Right forelimb (tissue), 1 donor: Measurements from ENCODE around the gene LMOD3.

ENCODE experiments used
- DNase-seq: peaks from one replicate; pipeline ENCODE4 v3.0.0-alpha.2; 2018

The LMOD3 gene

DNA sequence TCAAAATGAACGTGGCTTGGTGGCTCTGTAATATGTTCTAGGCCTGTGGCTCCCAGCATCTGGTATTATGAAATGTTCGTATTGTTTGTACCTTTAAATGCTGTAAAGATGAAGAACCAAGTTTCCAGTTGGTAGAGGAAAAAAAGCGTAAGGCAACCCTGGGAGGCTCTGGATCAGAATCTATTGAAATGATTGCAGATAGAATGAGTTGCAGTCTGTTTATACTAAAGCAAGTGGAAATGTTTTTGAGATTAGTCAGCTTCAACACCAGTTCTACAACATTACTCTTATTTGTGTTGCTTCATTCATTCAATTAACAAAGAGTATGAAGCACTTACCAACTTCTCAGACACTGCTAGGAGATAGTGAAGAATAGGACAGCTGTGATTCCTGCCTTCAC is 32.4 kb downstream of the LMOD3 start:
- DNase-seq: no peak

DNA sequence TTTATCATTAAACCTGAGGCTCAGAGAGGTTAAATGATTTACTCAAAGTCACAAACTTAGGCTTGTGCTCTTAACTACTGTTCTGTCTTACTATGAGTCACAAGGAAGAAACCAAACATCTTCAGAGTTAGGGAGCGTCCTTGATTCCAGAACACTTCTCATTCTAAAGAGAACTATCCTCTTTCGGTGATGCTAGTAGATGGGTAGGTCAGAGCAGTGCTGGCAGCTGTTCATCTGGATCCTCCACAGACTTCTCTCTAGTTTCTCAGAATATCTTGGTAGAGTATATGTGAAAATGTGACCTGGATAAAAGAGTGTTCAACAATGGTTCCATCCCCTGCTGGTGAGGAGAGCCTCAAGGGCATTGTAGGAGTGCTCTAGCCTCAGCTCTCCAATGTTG is 34.3 kb downstream of the LMOD3 start:
- DNase-seq: no peak

DNA sequence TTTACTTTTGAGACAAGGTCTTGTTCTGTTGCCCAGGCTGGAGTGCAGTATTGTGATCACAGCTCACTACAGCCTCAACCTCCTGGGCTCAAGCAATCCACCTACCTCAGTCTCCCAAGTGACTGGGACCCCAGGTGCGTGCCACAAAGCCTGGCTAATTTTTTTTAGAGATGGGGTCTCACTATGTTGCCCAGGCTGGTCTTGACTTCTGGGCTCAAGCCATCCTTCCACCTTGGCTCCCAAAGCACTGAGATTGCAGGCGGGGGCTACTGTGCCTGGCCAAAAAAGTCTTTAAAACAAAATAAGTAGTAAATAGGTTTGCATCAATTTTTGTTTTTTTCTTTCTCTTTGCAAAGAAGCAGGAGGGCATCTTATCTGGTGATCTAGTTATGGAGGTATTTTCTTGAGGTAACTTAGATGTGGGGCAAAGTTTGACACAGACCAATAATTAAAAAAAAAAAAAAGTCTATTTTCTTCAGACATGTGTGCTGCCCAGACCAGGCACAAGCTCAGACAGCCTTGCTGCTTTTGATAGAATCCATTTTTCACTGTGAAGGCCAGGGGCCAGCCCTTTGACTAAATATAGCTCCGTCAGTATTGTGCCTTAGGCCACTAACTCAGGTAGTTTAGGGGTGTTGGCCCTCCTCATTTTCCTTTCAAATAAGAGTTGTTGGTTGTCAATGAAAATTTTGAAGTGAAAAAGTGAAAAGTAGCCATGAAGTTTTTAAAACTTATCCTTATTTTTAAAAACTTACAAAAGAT is 35.2 kb downstream of the LMOD3 start:
- DNase-seq: no peak

- DNase-seq: peak; percentile 82
Measured at GRCh38 chr3:69085833-69086722, 36.3 kb downstream of the LMOD3 start.

DNA sequence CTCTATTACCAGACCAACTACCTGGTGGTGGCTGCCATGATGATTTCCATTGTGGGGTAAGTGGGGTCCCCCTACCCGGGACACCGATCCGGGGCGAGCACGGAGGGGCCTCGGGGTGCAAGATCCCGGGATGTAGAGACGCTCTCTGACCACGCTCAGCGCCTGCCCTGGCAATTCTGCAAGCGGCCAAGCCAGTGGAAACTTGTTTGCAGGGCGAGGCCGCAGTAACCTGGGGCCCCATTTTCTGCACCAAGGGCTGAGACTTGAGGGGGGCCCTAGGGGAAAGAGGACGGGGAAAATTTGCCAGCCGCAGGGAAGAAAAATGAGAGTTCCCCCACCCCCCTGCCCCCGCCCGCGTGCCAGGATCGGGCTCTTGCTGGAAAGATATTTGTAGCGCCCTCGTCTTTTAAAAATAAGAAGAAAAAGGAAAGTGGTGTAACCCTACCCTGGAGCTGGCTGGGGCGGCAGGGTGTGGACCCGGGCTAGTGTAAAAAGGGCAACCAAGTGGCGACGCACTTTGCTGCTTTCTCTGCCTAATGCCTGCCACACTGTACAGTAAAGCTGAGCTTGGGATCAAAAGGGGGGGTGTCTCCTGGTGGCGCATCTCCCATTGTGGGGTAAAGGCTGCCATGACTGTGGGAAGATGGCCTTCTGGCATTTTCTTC is 37.1 kb downstream of the LMOD3 start:
- DNase-seq: peak; percentile 68

DNA sequence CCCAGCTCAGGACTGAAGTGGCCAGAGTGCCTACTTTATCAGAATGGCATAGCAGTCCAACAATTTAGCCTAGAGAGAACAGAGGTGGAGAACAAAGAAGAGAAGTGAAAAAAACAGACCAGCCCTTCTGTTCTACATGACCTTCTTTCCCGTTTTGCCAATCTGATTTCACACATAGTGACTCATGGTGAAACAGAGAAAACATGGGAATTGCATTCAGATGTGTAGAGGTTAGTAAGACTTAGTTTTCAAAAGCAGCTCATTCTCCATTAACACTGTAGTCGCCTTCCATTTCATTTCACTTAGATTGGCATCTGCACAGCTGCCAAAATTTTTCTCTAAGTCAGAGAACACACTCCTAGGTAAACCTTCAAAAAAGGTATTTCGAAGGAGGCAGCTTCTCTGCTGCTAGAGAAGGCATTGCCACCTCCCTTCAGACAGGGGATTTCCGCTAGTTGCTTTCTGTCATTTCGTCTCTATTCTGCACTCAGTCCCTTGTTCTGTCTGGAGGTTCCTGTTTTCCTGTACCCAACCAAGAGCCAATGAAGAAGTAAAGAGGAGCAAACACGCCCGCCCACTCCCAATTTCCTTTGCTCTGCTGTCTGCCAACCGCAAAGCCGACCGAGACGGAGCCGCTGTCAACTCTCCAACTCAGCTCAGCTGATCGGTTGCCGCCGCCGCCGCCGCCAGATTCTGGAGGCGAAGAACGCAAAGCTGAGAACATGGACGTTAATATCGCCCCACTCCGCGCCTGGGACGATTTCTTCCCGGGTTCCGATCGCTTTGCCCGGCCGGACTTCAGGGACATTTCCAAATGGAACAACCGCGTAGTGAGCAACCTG is 37.8 kb downstream of the LMOD3 start, which contains the start of gene ARL6IP5:
TSS of gene ARL6IP5 (plus strand) at position 612 of the 842 bp plus-strand sequence. CDS start at position 723, 111 bp downstream.
- peak; percentile 95 for DNase-seq

DNA sequence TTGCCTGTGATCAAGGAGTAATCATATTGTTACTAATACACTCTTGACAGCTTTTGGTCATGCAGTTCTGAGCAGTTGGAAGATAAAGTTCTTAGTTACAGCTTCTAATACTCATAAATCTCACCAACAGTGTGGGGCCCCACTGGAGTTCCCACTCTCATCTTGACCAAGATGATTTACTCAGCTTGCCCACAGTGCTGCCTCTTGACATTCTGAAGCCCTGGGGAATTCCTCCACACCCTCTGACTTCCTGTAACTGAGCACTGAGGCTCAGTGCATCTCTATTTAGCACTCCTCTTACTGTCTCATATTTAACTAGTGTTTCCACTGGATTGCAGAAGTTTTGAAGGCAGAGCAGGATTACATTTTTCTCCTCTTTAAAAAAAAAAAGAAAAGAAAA is 39.6 kb downstream of the LMOD3 start:
- DNase-seq: no peak

GRCh38 chr3:69082361-69082760 is 40.0 kb downstream of the LMOD3 start:
- DNase-seq: no peak

DNA sequence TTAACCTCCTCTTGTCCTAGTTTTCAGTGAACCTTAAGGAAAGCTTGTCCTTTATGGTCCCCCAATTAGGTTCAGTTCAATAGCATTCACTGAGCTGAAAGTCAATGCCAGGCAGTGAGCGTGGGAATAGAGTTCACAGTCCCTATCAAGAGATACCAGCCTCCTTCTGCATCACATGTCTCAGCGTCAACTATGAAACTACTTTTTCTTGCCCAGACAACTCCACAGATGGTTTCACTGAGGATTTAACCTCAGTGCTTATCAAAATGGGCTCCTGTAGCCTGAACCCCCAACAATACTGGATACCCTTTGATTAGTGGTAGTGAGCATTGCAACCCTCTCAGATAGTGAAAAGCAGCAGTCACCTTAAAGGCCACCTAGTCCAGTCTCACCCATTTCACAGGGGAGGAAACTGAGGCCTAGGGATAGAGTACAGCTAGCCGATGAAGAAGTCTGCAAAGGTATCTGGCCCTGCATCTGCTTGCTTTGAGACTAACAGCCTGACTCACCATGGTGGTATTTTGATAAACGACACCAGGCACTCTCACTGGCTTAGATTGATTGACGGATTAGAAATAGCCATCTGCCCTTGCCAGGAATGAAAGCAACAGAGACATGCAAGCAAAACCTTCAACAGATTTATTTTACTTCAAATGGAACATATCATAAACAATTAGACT is 40.7 kb downstream of the LMOD3 start:
- no peak for DNase-seq

- peak; percentile 94 for DNase-seq
Measured at GRCh38 chr3:69080233-69080920, 42.0 kb downstream of the LMOD3 start, which contains the start of gene UBA3. UBA3 (minus strand) TSS chr3:69080365; CDS start chr3:69080353, 12 bp downstream.

GRCh38 chr3:69079269-69080159 is 42.9 kb downstream of the LMOD3 start:
- peak; percentile 61 for DNase-seq

GRCh38 chr3:69072928-69073327 is 49.5 kb downstream of the LMOD3 start:
- DNase-seq: no peak

- no peak for DNase-seq
Measured at GRCh38 chr3:69066121-69066520, 56.3 kb downstream of the LMOD3 start.

DNA sequence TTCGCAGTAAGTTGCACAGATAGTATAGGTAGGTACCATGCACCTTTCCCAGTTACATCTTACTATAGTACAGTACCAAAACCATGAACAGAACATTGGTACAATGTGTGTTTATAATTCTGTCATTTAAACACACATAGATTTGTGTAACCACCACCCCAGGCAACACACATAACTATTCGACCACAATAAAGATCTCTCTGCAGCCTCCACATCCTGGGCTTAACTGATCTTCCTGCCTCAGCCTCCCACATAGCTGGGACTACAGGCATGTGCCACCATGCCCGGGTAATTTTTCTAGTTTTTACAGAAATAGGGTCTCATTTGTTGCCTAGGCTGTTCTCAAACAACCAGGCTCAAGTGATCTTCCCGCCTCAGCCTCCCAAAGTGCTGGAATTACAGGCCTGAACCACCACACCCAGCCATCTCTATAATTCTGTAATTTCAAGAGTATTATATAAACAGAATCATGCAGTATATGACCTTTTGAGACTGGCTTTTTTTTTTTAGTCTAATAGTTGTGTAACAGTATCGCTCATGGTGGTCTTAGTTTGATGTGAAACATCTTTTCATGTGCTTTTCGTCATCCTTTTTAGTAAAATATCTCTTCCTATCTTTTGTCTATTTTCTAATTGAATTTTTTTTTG is 57.0 kb downstream of the LMOD3 start:
- DNase-seq: no peak

DNA sequence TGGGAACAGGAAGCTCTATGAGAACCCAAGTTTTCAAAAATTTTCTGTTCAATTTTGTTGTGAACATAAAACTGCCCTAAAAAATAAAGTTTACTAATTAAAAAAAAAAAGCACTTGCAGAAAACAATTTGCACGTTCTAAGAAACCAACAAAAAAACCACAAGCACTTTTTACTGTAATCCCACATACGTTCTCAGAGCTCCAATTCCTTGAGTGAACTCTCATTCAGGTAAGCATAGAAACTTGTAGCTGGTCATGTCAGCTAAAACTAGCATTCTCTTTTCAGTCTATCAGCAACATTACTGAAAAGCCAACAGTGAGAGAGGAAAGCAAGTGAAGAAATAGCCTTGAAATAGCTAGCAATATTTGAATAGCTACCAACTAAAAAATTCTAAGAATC is 58.8 kb downstream of the LMOD3 start:
- DNase-seq: no peak

DNA sequence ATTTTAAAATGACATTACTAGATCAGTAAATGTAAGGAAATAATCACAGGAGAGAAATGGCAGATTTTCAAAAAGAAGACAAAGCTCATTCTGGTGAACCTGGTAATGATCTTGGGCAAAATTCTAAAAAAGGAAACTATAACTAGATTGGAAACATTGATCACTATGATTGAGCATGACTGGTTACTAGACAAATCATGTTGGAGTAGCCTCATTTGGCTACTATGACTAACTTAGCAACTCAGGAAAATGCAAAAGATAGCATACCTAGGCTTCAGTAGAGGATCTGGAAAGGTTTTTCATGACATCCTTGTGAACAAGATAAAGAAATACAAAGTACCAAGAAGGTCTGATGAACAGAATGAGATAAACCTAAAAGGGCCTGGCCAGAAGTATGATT is 62.7 kb downstream of the LMOD3 start:
- no peak for DNase-seq

GRCh38 chr3:69058947-69059224 is 63.5 kb downstream of the LMOD3 start:
- DNase-seq: no peak

GRCh38 chr3:69058180-69058946 is 64.0 kb downstream of the LMOD3 start:
- no peak for DNase-seq
